ENCODE results near the gene TJP1.
"Not testable (repeated sequence)": the region's sequence is repeated elsewhere in the genome, so short reads cannot be mapped to it uniquely, and the experiment has no call there.

TJP1 gene

GRCh38 chr15:29696506-29696905 is 125.8 kb downstream of the TJP1 start:
- H3K36me3 ChIP-seq (ENCODE audit: control insufficient read depth, insufficient read depth, low read length, severe bottlenecking) = peaks cover 32% of the 10 kb centered on the region
- H3K9ac ChIP-seq (ENCODE audit: low read length); H3K9me3 ChIP-seq (ENCODE audit: control insufficient read depth, low read length); H3K27me3 ChIP-seq (replicated peaks; ENCODE audit: control insufficient read depth, insufficient read depth, low read length); H3K4me1 ChIP-seq (ENCODE audit: control insufficient read depth, insufficient read depth, low read length); H3K4me3 ChIP-seq (ENCODE audit: low read length); DNase-seq (ENCODE audit: low read depth): not testable (repeated sequence)

- Histone ChIP-seq H3K9me3 (ENCODE audit: control insufficient read depth, low read length) (no peaks in the 10 kb centered on the region), H3K9ac (ENCODE audit: low read length) (no peak overlapping the region), H3K36me3 (ENCODE audit: control insufficient read depth, insufficient read depth, low read length, severe bottlenecking) (peaks cover 23% of the 10 kb centered on the region)
Measured at GRCh38 chr15:29695489-29696167, 126.6 kb downstream of the TJP1 start.

GRCh38 chr15:29693225-29693624 is 129.0 kb downstream of the TJP1 start:
- Histone ChIP-seq H3K4me3 (ENCODE audit: low read length) (no peak overlapping the region), H3K9me3 (ENCODE audit: control insufficient read depth, low read length) (no peaks in the 10 kb centered on the region), H3K4me1 (ENCODE audit: control insufficient read depth, insufficient read depth, low read length) (peaks cover 15% of the 10 kb centered on the region), H3K36me3 (ENCODE audit: control insufficient read depth, insufficient read depth, low read length, severe bottlenecking) (no peaks in the 10 kb centered on the region), H3K27me3 (replicated peaks; ENCODE audit: control insufficient read depth, insufficient read depth, low read length) (peaks cover 4% of the 10 kb centered on the region), H3K9ac (ENCODE audit: low read length) (no peak overlapping the region)
- DNase-seq (ENCODE audit: low read depth) = no peak

More at GRCh38 chr15:29695489-29696167, 126.6 kb downstream of the TJP1 start:
- peaks cover 15% of the 10 kb centered on the region for H3K4me1 ChIP-seq (ENCODE audit: control insufficient read depth, insufficient read depth, low read length)
- H3K4me3 ChIP-seq (ENCODE audit: low read length) = no peak overlapping the region
- H3K27me3 ChIP-seq (replicated peaks; ENCODE audit: control insufficient read depth, insufficient read depth, low read length) = no peaks in the 10 kb centered on the region
- DNase-seq (ENCODE audit: low read depth) = no peak

- peak; percentile 28 for DNase-seq (ENCODE audit: low read depth)
- Histone ChIP-seq H3K4me3 (ENCODE audit: low read length) (no peak overlapping the region), H3K27me3 (replicated peaks; ENCODE audit: control insufficient read depth, insufficient read depth, low read length) (peaks cover 4% of the 10 kb centered on the region), H3K4me1 (ENCODE audit: control insufficient read depth, insufficient read depth, low read length) (peaks cover 15% of the 10 kb centered on the region), H3K36me3 (ENCODE audit: control insufficient read depth, insufficient read depth, low read length, severe bottlenecking) (no peaks in the 10 kb centered on the region), H3K9me3 (ENCODE audit: control insufficient read depth, low read length) (no peaks in the 10 kb centered on the region), H3K9ac (ENCODE audit: low read length) (no peak overlapping the region)
Measured at GRCh38 chr15:29692527-29692926, 129.7 kb downstream of the TJP1 start.

GRCh38 chr15:29690765-29691475 is 131.3 kb downstream of the TJP1 start:
- no peaks in the 10 kb centered on the region for H3K36me3 ChIP-seq (ENCODE audit: control insufficient read depth, insufficient read depth, low read length, severe bottlenecking)
- no peak for DNase-seq (ENCODE audit: low read depth)
- peaks cover 4% of the 10 kb centered on the region for H3K27me3 ChIP-seq (replicated peaks; ENCODE audit: control insufficient read depth, insufficient read depth, low read length)
- H3K4me1 ChIP-seq (ENCODE audit: control insufficient read depth, insufficient read depth, low read length) = peaks cover 15% of the 10 kb centered on the region
- no peaks in the 10 kb centered on the region for H3K9me3 ChIP-seq (ENCODE audit: control insufficient read depth, low read length)
- H3K4me3 ChIP-seq (ENCODE audit: low read length) = no peak overlapping the region
- H3K9ac ChIP-seq (ENCODE audit: low read length) = no peak overlapping the region

- DNase-seq (ENCODE audit: low read depth) = no peak
- Histone ChIP-seq H3K27me3 (replicated peaks; ENCODE audit: control insufficient read depth, insufficient read depth, low read length) (peaks cover 4% of the 10 kb centered on the region), H3K4me3 (ENCODE audit: low read length) (no peak overlapping the region), H3K4me1 (ENCODE audit: control insufficient read depth, insufficient read depth, low read length) (peaks cover 15% of the 10 kb centered on the region), H3K9ac (ENCODE audit: low read length) (no peak overlapping the region), H3K9me3 (ENCODE audit: control insufficient read depth, low read length) (no peaks in the 10 kb centered on the region), H3K36me3 (ENCODE audit: control insufficient read depth, insufficient read depth, low read length, severe bottlenecking) (no peaks in the 10 kb centered on the region)
Measured at GRCh38 chr15:29689287-29689986, 132.8 kb downstream of the TJP1 start.

GRCh38 chr15:29688506-29689286 is 133.6 kb downstream of the TJP1 start:
- no peaks in the 10 kb centered on the region for H3K9me3 ChIP-seq (ENCODE audit: control insufficient read depth, low read length)
- no peak overlapping the region for H3K9ac ChIP-seq (ENCODE audit: low read length)
- H3K4me1 ChIP-seq (ENCODE audit: control insufficient read depth, insufficient read depth, low read length) = peaks cover 15% of the 10 kb centered on the region
- no peaks in the 10 kb centered on the region for H3K36me3 ChIP-seq (ENCODE audit: control insufficient read depth, insufficient read depth, low read length, severe bottlenecking)
- DNase-seq (ENCODE audit: low read depth) = no peak
- peaks cover 4% of the 10 kb centered on the region for H3K27me3 ChIP-seq (replicated peaks; ENCODE audit: control insufficient read depth, insufficient read depth, low read length)
- no peak overlapping the region for H3K4me3 ChIP-seq (ENCODE audit: low read length)

GRCh38 chr15:29687939-29688505 is 134.2 kb downstream of the TJP1 start:
- H3K4me1 ChIP-seq (ENCODE audit: control insufficient read depth, insufficient read depth, low read length) = peaks cover 13% of the 10 kb centered on the region
- no peaks in the 10 kb centered on the region for H3K36me3 ChIP-seq (ENCODE audit: control insufficient read depth, insufficient read depth, low read length, severe bottlenecking)
- no peak overlapping the region for H3K4me3 ChIP-seq (ENCODE audit: low read length)
- no peak overlapping the region for H3K9ac ChIP-seq (ENCODE audit: low read length)
- H3K9me3 ChIP-seq (ENCODE audit: control insufficient read depth, low read length) = no peaks in the 10 kb centered on the region
- H3K27me3 ChIP-seq (replicated peaks; ENCODE audit: control insufficient read depth, insufficient read depth, low read length) = peaks cover 4% of the 10 kb centered on the region
- DNase-seq (ENCODE audit: low read depth) = no peak

GRCh38 chr15:29687204-29687815 is 135.0 kb downstream of the TJP1 start:
- H3K4me3 ChIP-seq (ENCODE audit: low read length) = no peak overlapping the region
- no peaks in the 10 kb centered on the region for H3K9me3 ChIP-seq (ENCODE audit: control insufficient read depth, low read length)
- no peaks in the 10 kb centered on the region for H3K36me3 ChIP-seq (ENCODE audit: control insufficient read depth, insufficient read depth, low read length, severe bottlenecking)
- peaks cover 4% of the 10 kb centered on the region for H3K27me3 ChIP-seq (replicated peaks; ENCODE audit: control insufficient read depth, insufficient read depth, low read length)
- peaks cover 6% of the 10 kb centered on the region for H3K4me1 ChIP-seq (ENCODE audit: control insufficient read depth, insufficient read depth, low read length)
- no peak for DNase-seq (ENCODE audit: low read depth)
- no peak overlapping the region for H3K9ac ChIP-seq (ENCODE audit: low read length)

GRCh38 chr15:29686445-29687203 is 135.6 kb downstream of the TJP1 start:
- no peaks in the 10 kb centered on the region for H3K9me3 ChIP-seq (ENCODE audit: control insufficient read depth, low read length)
- DNase-seq (ENCODE audit: low read depth) = no peak
- no peak overlapping the region for H3K4me3 ChIP-seq (ENCODE audit: low read length)
- H3K36me3 ChIP-seq (ENCODE audit: control insufficient read depth, insufficient read depth, low read length, severe bottlenecking) = no peaks in the 10 kb centered on the region
- H3K4me1 ChIP-seq (ENCODE audit: control insufficient read depth, insufficient read depth, low read length) = peaks cover 6% of the 10 kb centered on the region
- H3K27me3 ChIP-seq (replicated peaks; ENCODE audit: control insufficient read depth, insufficient read depth, low read length) = peaks cover 4% of the 10 kb centered on the region
- H3K9ac ChIP-seq (ENCODE audit: low read length) = no peak overlapping the region
